Skeletal muscle tissue (tissue), 4 donors: ENCODE data around the gene KRT82. TPM values are rescaled to one million over a fixed set of nuclear protein-coding genes. Genes with fewer than 3 reads are reported as not detected.

Experiments
- H3K27ac ChIP-seq: one replicate; pipeline ENCODE4 v1.7.0; 2013; ENCODE audit warnings: mild to moderate bottlenecking, low read depth, low read length, inconsistent platforms
- H3K27me3 ChIP-seq, 3 donors: one replicate each; pipeline ENCODE4 v1.7.0; 2013; ENCODE audit warnings: low read length in 3 of 3; ENCODE audit not compliant: control insufficient read depth in 3 of 3, insufficient read depth in 3 of 3
- H3K36me3 ChIP-seq, 3 donors: one replicate each; pipeline ENCODE4 v1.7.0; 2013; ENCODE audit warnings: low read length in 3 of 3; ENCODE audit not compliant: control insufficient read depth in 3 of 3, insufficient read depth in 3 of 3
- H3K4me1 ChIP-seq, 3 donors: one replicate each; pipeline ENCODE4 v1.7.0; 2013; ENCODE audit warnings: low read length in 3 of 3, mild to moderate bottlenecking in 3 of 3; ENCODE audit not compliant: control insufficient read depth in 3 of 3, insufficient read depth in 3 of 3
- H3K4me3 ChIP-seq, 3 donors: one replicate each; pipeline ENCODE4 v1.7.0; 2013; ENCODE audit warnings: low read length in 3 of 3
- H3K9ac ChIP-seq, 3 donors: one replicate each; pipeline ENCODE4 v1.7.0; 2013; ENCODE audit warnings: low read length in 3 of 3, mild to moderate bottlenecking in 3 of 3, moderate library complexity in 2 of 3, low read depth in 1 of 3
- H3K9me3 ChIP-seq, 3 donors: one replicate each; pipeline ENCODE4 v1.7.0; 2013; ENCODE audit warnings: low read length in 3 of 3; ENCODE audit not compliant: control insufficient read depth in 3 of 3
- total RNA-seq: library from RNA; depleted of rRNA; stranded (reverse); fragments of >200 nt; gene quantifications from one replicate; pipeline ENCODE4 v1.2.3, GENCODE V29; 2014
- donor health status: Osteomylitis.

KRT82 gene
- total RNA-seq, 1 donor from 2014 or later = not detected

- H3K9me3 ChIP-seq = no peaks in the 10 kb centered on the region
- no peak overlapping the region for H3K9ac ChIP-seq
- peaks cover 0 to 2% (median 0%) of the 10 kb centered on the region in 3 donors for H3K4me1 ChIP-seq
- no peak overlapping the region for H3K4me3 ChIP-seq
- H3K27ac ChIP-seq = no peak overlapping the region
- no peaks in the 10 kb centered on the region for H3K36me3 ChIP-seq
- peaks cover 11 to 35% (median 20%) of the 10 kb centered on the region in 3 donors for H3K27me3 ChIP-seq
These were observed 15.2 kb downstream of the KRT82 start for GRCh38 chr12:52390739-52391617.

GRCh38 chr12:52389313-52390207, 16.6 kb downstream of the KRT82 start:
- H3K4me3 ChIP-seq = no peak overlapping the region
- H3K27ac ChIP-seq = no peak overlapping the region
- no peaks in the 10 kb centered on the region for H3K9me3 ChIP-seq
- peaks cover 0 to 2% (median 0%) of the 10 kb centered on the region in 3 donors for H3K4me1 ChIP-seq
- no peak overlapping the region for H3K9ac ChIP-seq
- no peaks in the 10 kb centered on the region for H3K36me3 ChIP-seq
- H3K27me3 ChIP-seq = peaks cover 11 to 25% (median 21%) of the 10 kb centered on the region in 3 donors

GRCh38 chr12:52387859-52388258, 18.3 kb downstream of the KRT82 start:
- H3K27me3 ChIP-seq = peaks cover 11 to 25% (median 21%) of the 10 kb centered on the region in 3 donors
- H3K9me3 ChIP-seq = no peaks in the 10 kb centered on the region
- H3K27ac ChIP-seq = no peak overlapping the region
- H3K4me3 ChIP-seq = no peak overlapping the region
- no peak overlapping the region for H3K9ac ChIP-seq
- peaks cover 0 to 2% (median 0%) of the 10 kb centered on the region in 3 donors for H3K4me1 ChIP-seq
- no peaks in the 10 kb centered on the region for H3K36me3 ChIP-seq

GRCh38 chr12:52385226-52385702, 20.9 kb downstream of the KRT82 start, which contains the start of gene KRT84:
KRT84 (minus strand) TSS chr12:52385652; CDS start chr12:52385585, 67 bp downstream.
- no peaks in the 10 kb centered on the region for H3K4me1 ChIP-seq
- no peaks in the 10 kb centered on the region for H3K36me3 ChIP-seq
- no peak within 1 kb of the TSS for H3K4me3 ChIP-seq
- H3K9me3 ChIP-seq = no peaks in the 10 kb centered on the region
- no peak within 1 kb of the TSS for H3K27ac ChIP-seq
- peaks cover 11 to 28% (median 22%) of the 10 kb centered on the region in 3 donors for H3K27me3 ChIP-seq
- no peak within 1 kb of the TSS for H3K9ac ChIP-seq

GRCh38 chr12:52383331-52383730, 22.8 kb downstream of the KRT82 start:
- H3K27me3 ChIP-seq = peaks cover 11 to 28% (median 14%) of the 10 kb centered on the region in 3 donors
- no peaks in the 10 kb centered on the region for H3K36me3 ChIP-seq
- H3K4me1 ChIP-seq = no peaks in the 10 kb centered on the region
- H3K4me3 ChIP-seq = no peak overlapping the region
- H3K27ac ChIP-seq = no peak overlapping the region
- H3K9ac ChIP-seq = no peak overlapping the region
- no peaks in the 10 kb centered on the region for H3K9me3 ChIP-seq

GRCh38 chr12:52382854-52383253, 23.3 kb downstream of the KRT82 start:
- peaks cover 9 to 23% (median 9%) of the 10 kb centered on the region in 3 donors for H3K27me3 ChIP-seq
- H3K9ac ChIP-seq = no peak overlapping the region
- no peaks in the 10 kb centered on the region for H3K9me3 ChIP-seq
- H3K27ac ChIP-seq = no peak overlapping the region
- no peak overlapping the region for H3K4me3 ChIP-seq
- no peaks in the 10 kb centered on the region for H3K4me1 ChIP-seq
- no peaks in the 10 kb centered on the region for H3K36me3 ChIP-seq

- H3K27ac ChIP-seq = no peak overlapping the region
- no peaks in the 10 kb centered on the region for H3K36me3 ChIP-seq
- no peak overlapping the region for H3K4me3 ChIP-seq
- H3K9ac ChIP-seq = no peak overlapping the region
- H3K9me3 ChIP-seq = no peaks in the 10 kb centered on the region
- no peaks in the 10 kb centered on the region for H3K4me1 ChIP-seq
- H3K27me3 ChIP-seq = peaks cover 9 to 26% (median 9%) of the 10 kb centered on the region in 3 donors
These were observed 24.9 kb downstream of the KRT82 start for GRCh38 chr12:52381206-52381605.

- no peaks in the 10 kb centered on the region for H3K9me3 ChIP-seq
- H3K4me1 ChIP-seq = no peaks in the 10 kb centered on the region
- H3K27ac ChIP-seq = no peak overlapping the region
- H3K36me3 ChIP-seq = no peaks in the 10 kb centered on the region
- peaks cover 9 to 25% (median 9%) of the 10 kb centered on the region in 3 donors for H3K27me3 ChIP-seq
- H3K9ac ChIP-seq = no peak overlapping the region
- H3K4me3 ChIP-seq = no peak overlapping the region
These were observed 25.9 kb downstream of the KRT82 start for GRCh38 chr12:52380271-52380694.

- Histone ChIP-seq H3K27me3 (peaks cover 9 to 21% (median 9%) of the 10 kb centered on the region in 3 donors), H3K4me3 (no peak overlapping the region), H3K4me1 (no peaks in the 10 kb centered on the region), H3K27ac (no peak overlapping the region), H3K9me3 (no peaks in the 10 kb centered on the region), H3K9ac (no peak overlapping the region), H3K36me3 (no peaks in the 10 kb centered on the region)
These were observed 26.6 kb downstream of the KRT82 start for GRCh38 chr12:52379536-52379935.
